HG03159 (cell line): ENCODE measurements around the gene CD177.
"Not testable (repeated sequence)": the region's sequence is repeated elsewhere in the genome, so short reads cannot be mapped to it uniquely, and the experiment has no call there.

Experiments used
- ATAC-seq: cut with Tn5 transposase; IDR thresholded peaks from one replicate; pipeline ENCODE4 v1.9.1; 2021; ENCODE audit warnings: mild to moderate bottlenecking, moderate library complexity; ENCODE audit not compliant: unreplicated experiment

Gene CD177

GRCh38 chr19:43353606-43354304, at the start of gene CD177:
TSS of gene CD177 (plus strand) at chr19:43353686. CDS start at chr19:43353715, 29 bp downstream.
- no peak for ATAC-seq

- ATAC-seq: no peak
These were observed 47.8 kb upstream of the CD177 start for GRCh38 chr19:43305642-43306041.

GRCh38 chr19:43306097-43306496, 47.4 kb upstream of the CD177 start:
- no peak for ATAC-seq

- ATAC-seq: no peak
These were observed 45.2 kb upstream of the CD177 start for GRCh38 chr19:43308244-43308815.

- no peak for ATAC-seq
These were observed 44.0 kb upstream of the CD177 start for GRCh38 chr19:43309466-43309865.

- ATAC-seq: no peak
These were observed 43.3 kb upstream of the CD177 start for GRCh38 chr19:43310221-43310620.

- no peak for ATAC-seq
These were observed 42.2 kb upstream of the CD177 start for GRCh38 chr19:43311256-43311655.

- ATAC-seq: no peak
These were observed 41.8 kb upstream of the CD177 start for GRCh38 chr19:43311706-43312105.

GRCh38 chr19:43313711-43314495, 39.6 kb upstream of the CD177 start:
- no peak for ATAC-seq

- ATAC-seq: no peak
These were observed 37.6 kb upstream of the CD177 start for GRCh38 chr19:43315851-43316250.

- no peak for ATAC-seq
These were observed 36.7 kb upstream of the CD177 start for GRCh38 chr19:43316591-43317319.

GRCh38 chr19:43318203-43318602, 35.3 kb upstream of the CD177 start:
- ATAC-seq: no peak

- ATAC-seq: no peak
These were observed 34.6 kb upstream of the CD177 start for GRCh38 chr19:43318796-43319314.

- no peak for ATAC-seq
These were observed 32.9 kb upstream of the CD177 start for GRCh38 chr19:43320546-43320945.

- ATAC-seq: not testable (repeated sequence)
These were observed 26.7 kb upstream of the CD177 start for GRCh38 chr19:43326761-43327160.

GRCh38 chr19:43328561-43328960, 24.9 kb upstream of the CD177 start:
- ATAC-seq: not testable (repeated sequence)

- not testable (repeated sequence) for ATAC-seq
These were observed 24.4 kb upstream of the CD177 start for GRCh38 chr19:43329049-43329448.

- ATAC-seq: no peak
These were observed 23.5 kb upstream of the CD177 start for GRCh38 chr19:43329989-43330388.

- no peak for ATAC-seq
These were observed 22.6 kb upstream of the CD177 start for GRCh38 chr19:43330726-43331434.

GRCh38 chr19:43331435-43332010, 22.0 kb upstream of the CD177 start:
- no peak for ATAC-seq
